HepG2 (cell line): ENCODE data around the gene LARP7. TPM values are rescaled to one million over a fixed set of nuclear protein-coding genes. Genes with fewer than 3 reads are reported as not detected.
A peak's percentile ranks its signal among the peaks of the same experiment; 100 is the strongest.

Experiments
- ATAC-seq: fragments of 200-7000 bp; cut with Tn5 transposase; 3 replicates; pipeline ENCODE4 v1.9.1; 2020; ENCODE audit warnings: mild to moderate bottlenecking, moderate library complexity
- BruUV-seq: library from RNA; stranded (reverse); fragments of 400-500 nt; replicated peaks from 2 replicates; lab custom pipeline; 2021; lab: Mats Ljungman, UMichigan
- CTCF ChIA-PET: fragments of 300-600 bp; formaldehyde crosslinking; extraction: SDS; loops from one replicate; lab custom pipeline; 2021; ENCODE audit warnings: low total read pairs, inconsistent platforms, low intra/inter-chr PET ratio; lab: Yijun Ruan, JAX
- POLR2A ChIA-PET: fragments of 350-600 bp; sonication (Branson Sonifier 250); formaldehyde crosslinking; loops from one replicate; lab custom pipeline; 2020; ENCODE audit warnings: antibody characterized with exemption, inconsistent platforms; lab: Yijun Ruan, JAX
- DNase-seq: peaks from one replicate; pipeline ENCODE4 v3.0.0-alpha.2; 2015; ENCODE audit warnings: low spot score
- FAIRE-seq: peaks from 3 replicates; lab custom pipeline; 2011; peaks lifted over from hg19 to GRCh38; lab: Jason Lieb, UNC
- H2AFZ ChIP-seq: one replicate; pipeline ENCODE4 v1.6.1; 2011; ENCODE audit warnings: low read length, inconsistent platforms
- H3K27ac ChIP-seq: fragments of 300-600 bp; 3 replicates; pipeline ENCODE4 v1.8.0; 2011; ENCODE audit warnings: mixed run types, mild to moderate bottlenecking, mixed read lengths, low read length, inconsistent platforms; ENCODE audit not compliant: insufficient read depth; ENCODE audit errors: extremely low read length
- H3K27me3 ChIP-seq, 2 experiments: fragments of 200-600 bp in 1 of 2; 2 replicates in 1 of 2; 3 replicates in 1 of 2; pipeline versions ENCODE4 v1.6.0 to v1.8.0; 2011; ENCODE audit warnings: low read length in 2 of 2, mild to moderate bottlenecking in 2 of 2, moderate library complexity in 2 of 2, inconsistent platforms in 1 of 2; ENCODE audit not compliant: insufficient read depth in 2 of 2, control insufficient read depth in 1 of 2
- H3K36me3 ChIP-seq, 2 experiments: fragments of 200-600 bp in 1 of 2; replicated peaks in 1 of 2; 2 replicates in 1 of 2; 3 replicates in 1 of 2; pipeline versions ENCODE4 v1.5.1 to v1.8.0; 2011; ENCODE audit warnings: low read length in 2 of 2, inconsistent platforms in 1 of 2; ENCODE audit not compliant: insufficient read depth in 2 of 2, control insufficient read depth in 1 of 2
- H3K4me1 ChIP-seq: 2 replicates; pipeline ENCODE4 v1.5.1; 2012; ENCODE audit warnings: low read length, inconsistent platforms; ENCODE audit not compliant: insufficient read depth
- H3K4me2 ChIP-seq: 2 replicates; pipeline ENCODE4 v1.6.0; 2011; ENCODE audit warnings: low read depth, low read length, inconsistent platforms
- H3K4me3 ChIP-seq, 3 experiments: fragments of 200-600 bp in 1 of 3; sonication (generic), shearing (Covaris generic) in 1 of 3; replicated peaks in 1 of 3; 2 replicates each; pipeline ENCODE4 v1.5.1; 2011 to 2016; ENCODE audit warnings: low read length in 3 of 3, inconsistent platforms in 2 of 3, low read depth in 2 of 3, mild to moderate bottlenecking in 2 of 3, control low read depth in 1 of 3, mixed read lengths in 1 of 3; ENCODE audit not compliant: insufficient read depth in 1 of 3
- H3K79me2 ChIP-seq: one replicate; pipeline ENCODE4 v1.6.1; 2011; ENCODE audit warnings: low read length, inconsistent platforms; ENCODE audit not compliant: insufficient read depth
- H3K9ac ChIP-seq: 2 replicates; pipeline ENCODE4 v1.6.0; 2011; ENCODE audit warnings: mild to moderate bottlenecking, low read depth, low read length, inconsistent platforms; ENCODE audit not compliant: insufficient read depth
- H3K9me3 ChIP-seq: 2 replicates; pipeline ENCODE4 v1.5.1; 2012; ENCODE audit warnings: mild to moderate bottlenecking, low read length
- H4K20me1 ChIP-seq: 2 replicates; pipeline ENCODE4 v1.6.0; 2011; ENCODE audit warnings: inconsistent platforms, mild to moderate bottlenecking, low read length, moderate library complexity; ENCODE audit not compliant: insufficient read depth
- CEBPZ ChIP-seq: IDR thresholded peaks from 2 replicates; pipeline ENCODE4 v1.6.1; 2012; ENCODE audit warnings: low read length, improper control_type of control experiment
- CTCF ChIP-seq: sonication (generic); formaldehyde crosslinking; IDR thresholded peaks from 2 replicates; pipeline ENCODE4 v1.5.0; 2020; ENCODE audit warnings: mild to moderate bottlenecking, missing genetic modification reagents, moderate library complexity
- NAIF1 ChIP-seq: sonication (generic); formaldehyde crosslinking; IDR thresholded peaks from 2 replicates; pipeline ENCODE4 v1.5.0; 2020; ENCODE audit warnings: mild to moderate bottlenecking, missing genetic modification reagents, borderline replicate concordance
- RFX5 ChIP-seq: IDR thresholded peaks from 2 replicates; pipeline ENCODE4 v1.6.1; 2011; ENCODE audit warnings: low read depth, low read length, improper control_type of control experiment
- STAG1 ChIP-seq: sonication (generic); formaldehyde crosslinking; IDR thresholded peaks from 2 replicates; pipeline ENCODE4 v1.4.0; 2020; ENCODE audit warnings: missing genetic modification reagents
- ZNF605 ChIP-seq: sonication (generic); formaldehyde crosslinking; IDR thresholded peaks from 2 replicates; pipeline ENCODE4 v1.8.0; 2022; ENCODE audit warnings: mild to moderate bottlenecking, missing genetic modification reagents
- in situ Hi-C: cut with HindIII; loops from 2 replicates; pipeline ENCODE4 v1.10.0; 2017; ENCODE audit warnings: low pct_unique_long_range_greater_than_20kb; ENCODE audit not compliant: extremely low pct_ligation_motif_present
- intact Hi-C: fragments of 100-400 bp; cut with micrococcal nuclease; formaldehyde crosslinking; loops from one replicate; pipeline ENCODE4 v1.10.0; 2022; ENCODE audit not compliant: unreplicated experiment
- polyA plus RNA-seq, 8 experiments: library from polyadenylated mRNA; depleted of rRNA in 3 of 8; stranded (reverse) in 7 of 8; unstranded in 1 of 8; fragments of >200 nt; fragmentation: Illumina TruSeq in 4 of 8; extraction: Trizol in 4 of 8; gene quantifications; 2 replicates each; pipeline versions ENCODE4 v1.2.1 to v1.2.3, GENCODE V29; 2011 to 2016; ENCODE audit warnings: low read depth in 4 of 8, missing spikeins in 1 of 8, mixed read lengths in 1 of 8; ENCODE audit not compliant: insufficient read depth in 1 of 8
- total RNA-seq, 5 experiments: library from RNA; depleted of rRNA; stranded (reverse); fragments of >200 nt; fragmentation: Illumina TruSeq; extraction: Trizol; gene quantifications; 2 replicates each; pipeline ENCODE4 v1.2.3, GENCODE V29; 2016; ENCODE audit warnings: low read depth in 1 of 5
- TF ChIP-seq, protein P1 (sequence below): sonication (generic); formaldehyde crosslinking; IDR thresholded peaks from 2 replicates; pipeline ENCODE4 v1.5.0; 2020; ENCODE audit warnings: mild to moderate bottlenecking, low read depth, missing genetic modification reagents, borderline replicate concordance
- TF ChIP-seq, protein P2 (sequence below): IDR thresholded peaks from 2 replicates; pipeline ENCODE4 v1.6.1; 2018; ENCODE audit warnings: missing genetic modification reagents, mild to moderate bottlenecking, missing compliant biosample characterization
- TF ChIP-seq, protein P3 (sequence below): IDR thresholded peaks from 2 replicates; pipeline ENCODE4 v1.6.1; 2016; ENCODE audit warnings: low read depth, missing genetic modification reagents, missing compliant biosample characterization

The LARP7 gene
- total and polyA plus RNA-seq, 2 of the 13 experiments (the other 11 are each of a cell fraction or from before 2014, with no cell fraction given), result 9.7 to 37.1 TPM

- FAIRE-seq (no peak), ATAC-seq (peak; percentile 88), DNase-seq (peak; percentile 39)
- no TSS peak for BruUV-seq
- no peaks in the 10 kb centered on the region for H3K79me2 ChIP-seq
- H4K20me1 ChIP-seq, result no peaks in the 10 kb centered on the region
- intact Hi-C loops (loop anchor here (1.0 to 10.0 kb wide), 4 partner anchors 82 to 510 kb away; no protein-coding TSS in a partner anchor), in situ Hi-C loops (loop anchor here (10.0 kb wide), 1 partner anchor 280 kb away; no protein-coding TSS in a partner anchor)
- H3K9me3 ChIP-seq, result no peaks in the 10 kb centered on the region
- H3K27me3 ChIP-seq, result no peaks in the 10 kb centered on the region
- H3K27ac ChIP-seq, result no peak overlapping the region
- ChIA-PET POLR2A (no interaction called here), CTCF (interaction anchor here (1.5 to 1.6 kb wide), 2 partner anchors 277 to 283 kb away, joined by 7 to 10 read pairs; no protein-coding TSS in a partner anchor)
- H3K4me1 ChIP-seq, result no peaks in the 10 kb centered on the region
- no peak overlapping the region for H3K9ac ChIP-seq
- H2AFZ ChIP-seq, result no peak overlapping the region
- no peaks in the 10 kb centered on the region for H3K36me3 ChIP-seq
- no peak overlapping the region for H3K4me3 ChIP-seq
- no peak overlapping the region for H3K4me2 ChIP-seq
- TF ChIP-seq STAG1 (peak; percentile 64), ZNF605 (no peak), CTCF (CRISPR knock-in tag) (peak; percentile 60), RFX5 (no peak), NAIF1 (no peak), CEBPZ (no peak)
- TF ChIP-seq, protein P1, sequence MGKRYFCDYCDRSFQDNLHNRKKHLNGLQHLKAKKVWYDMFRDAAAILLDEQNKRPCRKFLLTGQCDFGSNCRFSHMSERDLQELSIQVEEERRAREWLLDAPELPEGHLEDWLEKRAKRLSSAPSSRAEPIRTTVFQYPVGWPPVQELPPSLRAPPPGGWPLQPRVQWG (CRISPR knock-in tag), result no peak
- TF ChIP-seq, protein P2, sequence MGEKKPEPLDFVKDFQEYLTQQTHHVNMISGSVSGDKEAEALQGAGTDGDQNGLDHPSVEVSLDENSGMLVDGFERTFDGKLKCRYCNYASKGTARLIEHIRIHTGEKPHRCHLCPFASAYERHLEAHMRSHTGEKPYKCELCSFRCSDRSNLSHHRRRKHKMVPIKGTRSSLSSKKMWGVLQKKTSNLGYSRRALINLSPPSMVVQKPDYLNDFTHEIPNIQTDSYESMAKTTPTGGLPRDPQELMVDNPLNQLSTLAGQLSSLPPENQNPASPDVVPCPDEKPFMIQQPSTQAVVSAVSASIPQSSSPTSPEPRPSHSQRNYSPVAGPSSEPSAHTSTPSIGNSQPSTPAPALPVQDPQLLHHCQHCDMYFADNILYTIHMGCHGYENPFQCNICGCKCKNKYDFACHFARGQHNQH, result no peak
- TF ChIP-seq, protein P3, sequence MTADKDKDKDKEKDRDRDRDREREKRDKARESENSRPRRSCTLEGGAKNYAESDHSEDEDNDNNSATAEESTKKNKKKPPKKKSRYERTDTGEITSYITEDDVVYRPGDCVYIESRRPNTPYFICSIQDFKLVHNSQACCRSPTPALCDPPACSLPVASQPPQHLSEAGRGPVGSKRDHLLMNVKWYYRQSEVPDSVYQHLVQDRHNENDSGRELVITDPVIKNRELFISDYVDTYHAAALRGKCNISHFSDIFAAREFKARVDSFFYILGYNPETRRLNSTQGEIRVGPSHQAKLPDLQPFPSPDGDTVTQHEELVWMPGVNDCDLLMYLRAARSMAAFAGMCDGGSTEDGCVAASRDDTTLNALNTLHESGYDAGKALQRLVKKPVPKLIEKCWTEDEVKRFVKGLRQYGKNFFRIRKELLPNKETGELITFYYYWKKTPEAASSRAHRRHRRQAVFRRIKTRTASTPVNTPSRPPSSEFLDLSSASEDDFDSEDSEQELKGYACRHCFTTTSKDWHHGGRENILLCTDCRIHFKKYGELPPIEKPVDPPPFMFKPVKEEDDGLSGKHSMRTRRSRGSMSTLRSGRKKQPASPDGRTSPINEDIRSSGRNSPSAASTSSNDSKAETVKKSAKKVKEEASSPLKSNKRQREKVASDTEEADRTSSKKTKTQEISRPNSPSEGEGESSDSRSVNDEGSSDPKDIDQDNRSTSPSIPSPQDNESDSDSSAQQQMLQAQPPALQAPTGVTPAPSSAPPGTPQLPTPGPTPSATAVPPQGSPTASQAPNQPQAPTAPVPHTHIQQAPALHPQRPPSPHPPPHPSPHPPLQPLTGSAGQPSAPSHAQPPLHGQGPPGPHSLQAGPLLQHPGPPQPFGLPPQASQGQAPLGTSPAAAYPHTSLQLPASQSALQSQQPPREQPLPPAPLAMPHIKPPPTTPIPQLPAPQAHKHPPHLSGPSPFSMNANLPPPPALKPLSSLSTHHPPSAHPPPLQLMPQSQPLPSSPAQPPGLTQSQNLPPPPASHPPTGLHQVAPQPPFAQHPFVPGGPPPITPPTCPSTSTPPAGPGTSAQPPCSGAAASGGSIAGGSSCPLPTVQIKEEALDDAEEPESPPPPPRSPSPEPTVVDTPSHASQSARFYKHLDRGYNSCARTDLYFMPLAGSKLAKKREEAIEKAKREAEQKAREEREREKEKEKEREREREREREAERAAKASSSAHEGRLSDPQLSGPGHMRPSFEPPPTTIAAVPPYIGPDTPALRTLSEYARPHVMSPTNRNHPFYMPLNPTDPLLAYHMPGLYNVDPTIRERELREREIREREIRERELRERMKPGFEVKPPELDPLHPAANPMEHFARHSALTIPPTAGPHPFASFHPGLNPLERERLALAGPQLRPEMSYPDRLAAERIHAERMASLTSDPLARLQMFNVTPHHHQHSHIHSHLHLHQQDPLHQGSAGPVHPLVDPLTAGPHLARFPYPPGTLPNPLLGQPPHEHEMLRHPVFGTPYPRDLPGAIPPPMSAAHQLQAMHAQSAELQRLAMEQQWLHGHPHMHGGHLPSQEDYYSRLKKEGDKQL, result no peak
These were observed 32.4 kb upstream of the LARP7 start for GRCh38 chr4:112604589-112604988.
